Measurements from ENCODE around the gene SLF2.

Gene SLF2

GRCh38 chr10:100872034-100872791 lies 40.5 kb upstream of the SLF2 start:
- no peaks in the 10 kb centered on the region for H3K36me3 ChIP-seq (ENCODE audit: insufficient read depth, low read depth, low read length)
- H3K9ac ChIP-seq (ENCODE audit: low read depth, low read length), result no peak overlapping the region
- H3K9me3 ChIP-seq (ENCODE audit: insufficient read depth, low read depth, low read length), result no peaks in the 10 kb centered on the region
- no peak overlapping the region for H3K27ac ChIP-seq (ENCODE audit: low read length)
- no peaks in the 10 kb centered on the region; the same call in 1 of the 2 replicates for H3K4me1 ChIP-seq (ENCODE audit: insufficient read depth, low read length)
- no peak overlapping the region for H3K4me3 ChIP-seq (ENCODE audit: low read length)
- H3K27me3 ChIP-seq (ENCODE audit: insufficient read depth, low read length), result peaks cover 57% of the 10 kb centered on the region

GRCh38 chr10:100873146-100873826 lies 39.5 kb upstream of the SLF2 start:
- Histone ChIP-seq H3K9ac (ENCODE audit: low read depth, low read length) (no peak overlapping the region), H3K4me3 (ENCODE audit: low read length) (no peak overlapping the region), H3K4me1 (ENCODE audit: insufficient read depth, low read length) (no peaks in the 10 kb centered on the region; the same call in 1 of the 2 replicates), H3K27me3 (ENCODE audit: insufficient read depth, low read length) (peaks cover 58% of the 10 kb centered on the region), H3K27ac (ENCODE audit: low read length) (no peak overlapping the region), H3K9me3 (ENCODE audit: insufficient read depth, low read depth, low read length) (no peaks in the 10 kb centered on the region), H3K36me3 (ENCODE audit: insufficient read depth, low read depth, low read length) (no peaks in the 10 kb centered on the region)

DNA sequence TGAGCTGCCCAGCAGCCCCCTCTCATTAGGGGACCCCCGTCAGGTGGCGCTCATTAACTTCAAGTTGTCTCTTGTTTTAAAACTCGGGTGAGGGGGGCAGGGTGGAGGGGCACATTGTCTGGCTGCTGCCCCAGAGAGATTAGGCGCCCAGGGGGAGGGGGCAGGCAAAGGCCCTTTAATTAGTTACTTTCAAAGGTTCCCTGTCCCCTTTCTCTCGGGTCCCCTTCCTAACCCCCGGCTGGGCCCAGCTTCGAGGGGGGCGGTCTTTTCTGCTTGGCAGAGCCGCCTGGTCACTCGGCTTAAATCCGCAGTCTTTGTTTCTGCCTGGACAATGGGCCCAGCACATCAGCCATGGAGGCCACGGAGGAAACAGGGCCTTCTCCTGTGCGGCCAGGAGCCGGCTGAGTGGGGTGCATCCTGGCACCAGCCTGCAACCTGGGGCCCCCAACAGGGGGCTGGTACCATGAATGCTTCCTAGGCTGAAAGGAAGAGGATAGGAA lies 38.9 kb upstream of the SLF2 start:
- H3K27me3 ChIP-seq (ENCODE audit: insufficient read depth, low read length), result peaks cover 58% of the 10 kb centered on the region
- no peak overlapping the region for H3K27ac ChIP-seq (ENCODE audit: low read length)
- H3K4me3 ChIP-seq (ENCODE audit: low read length), result no peak overlapping the region
- no peaks in the 10 kb centered on the region for H3K36me3 ChIP-seq (ENCODE audit: insufficient read depth, low read depth, low read length)
- H3K4me1 ChIP-seq (ENCODE audit: insufficient read depth, low read length), result no peaks in the 10 kb centered on the region; the same call in 1 of the 2 replicates
- H3K9ac ChIP-seq (ENCODE audit: low read depth, low read length), result peak overlapping the region; percentile 45; the same call in 1 of the 2 replicates
- no peaks in the 10 kb centered on the region for H3K9me3 ChIP-seq (ENCODE audit: insufficient read depth, low read depth, low read length)

DNA sequence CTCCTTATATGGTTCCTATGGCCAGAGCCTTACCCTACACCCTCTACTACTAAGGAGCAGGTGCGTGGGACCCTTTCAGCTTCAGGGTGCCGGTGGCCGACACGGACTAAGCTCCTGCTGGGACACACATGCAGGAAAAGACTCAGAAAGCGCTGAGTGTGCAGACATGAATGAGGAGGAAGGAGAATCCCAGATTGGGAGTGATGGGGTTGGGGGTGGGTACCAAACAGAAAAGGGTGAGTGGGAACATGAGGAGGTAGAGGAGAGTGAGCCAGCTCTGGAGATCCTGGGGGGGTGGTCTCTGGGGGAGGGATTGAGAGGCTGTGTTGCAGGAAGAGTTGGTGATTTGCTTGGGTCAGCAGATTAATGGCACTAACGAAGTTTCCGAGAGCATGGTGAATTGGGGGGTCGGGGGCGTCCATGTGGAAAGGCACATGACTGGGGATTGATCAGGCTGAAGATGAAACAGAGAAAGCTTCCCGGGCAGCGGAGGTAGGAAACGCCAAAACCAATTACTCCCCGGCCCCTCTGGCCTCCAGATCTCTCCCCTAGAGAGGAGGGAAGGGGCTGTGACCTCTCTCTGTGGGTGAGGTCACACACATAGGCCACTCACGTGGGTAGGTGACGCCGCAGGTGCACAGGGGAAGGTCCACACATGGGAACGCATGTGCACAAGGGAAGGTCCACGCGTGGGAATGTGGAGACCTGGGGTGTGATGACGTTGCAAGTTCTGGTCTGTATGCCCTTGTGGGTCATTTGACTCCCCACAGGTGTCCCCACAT lies 37.9 kb upstream of the SLF2 start:
- H3K4me1 ChIP-seq (ENCODE audit: insufficient read depth, low read length), result no peaks in the 10 kb centered on the region; the same call in 1 of the 2 replicates
- H3K9ac ChIP-seq (ENCODE audit: low read depth, low read length), result no peak overlapping the region
- H3K9me3 ChIP-seq (ENCODE audit: insufficient read depth, low read depth, low read length), result no peaks in the 10 kb centered on the region
- H3K36me3 ChIP-seq (ENCODE audit: insufficient read depth, low read depth, low read length), result no peaks in the 10 kb centered on the region
- peaks cover 54% of the 10 kb centered on the region for H3K27me3 ChIP-seq (ENCODE audit: insufficient read depth, low read length)
- H3K27ac ChIP-seq (ENCODE audit: low read length), result no peak overlapping the region
- H3K4me3 ChIP-seq (ENCODE audit: low read length), result no peak overlapping the region

GRCh38 chr10:100875484-100876166 lies 37.1 kb upstream of the SLF2 start:
- no peaks in the 10 kb centered on the region; the same call in 1 of the 2 replicates for H3K4me1 ChIP-seq (ENCODE audit: insufficient read depth, low read length)
- peaks cover 54% of the 10 kb centered on the region for H3K27me3 ChIP-seq (ENCODE audit: insufficient read depth, low read length)
- no peak overlapping the region for H3K27ac ChIP-seq (ENCODE audit: low read length)
- no peaks in the 10 kb centered on the region for H3K36me3 ChIP-seq (ENCODE audit: insufficient read depth, low read depth, low read length)
- no peaks in the 10 kb centered on the region for H3K9me3 ChIP-seq (ENCODE audit: insufficient read depth, low read depth, low read length)
- H3K4me3 ChIP-seq (ENCODE audit: low read length), result no peak overlapping the region
- no peak overlapping the region for H3K9ac ChIP-seq (ENCODE audit: low read depth, low read length)

DNA sequence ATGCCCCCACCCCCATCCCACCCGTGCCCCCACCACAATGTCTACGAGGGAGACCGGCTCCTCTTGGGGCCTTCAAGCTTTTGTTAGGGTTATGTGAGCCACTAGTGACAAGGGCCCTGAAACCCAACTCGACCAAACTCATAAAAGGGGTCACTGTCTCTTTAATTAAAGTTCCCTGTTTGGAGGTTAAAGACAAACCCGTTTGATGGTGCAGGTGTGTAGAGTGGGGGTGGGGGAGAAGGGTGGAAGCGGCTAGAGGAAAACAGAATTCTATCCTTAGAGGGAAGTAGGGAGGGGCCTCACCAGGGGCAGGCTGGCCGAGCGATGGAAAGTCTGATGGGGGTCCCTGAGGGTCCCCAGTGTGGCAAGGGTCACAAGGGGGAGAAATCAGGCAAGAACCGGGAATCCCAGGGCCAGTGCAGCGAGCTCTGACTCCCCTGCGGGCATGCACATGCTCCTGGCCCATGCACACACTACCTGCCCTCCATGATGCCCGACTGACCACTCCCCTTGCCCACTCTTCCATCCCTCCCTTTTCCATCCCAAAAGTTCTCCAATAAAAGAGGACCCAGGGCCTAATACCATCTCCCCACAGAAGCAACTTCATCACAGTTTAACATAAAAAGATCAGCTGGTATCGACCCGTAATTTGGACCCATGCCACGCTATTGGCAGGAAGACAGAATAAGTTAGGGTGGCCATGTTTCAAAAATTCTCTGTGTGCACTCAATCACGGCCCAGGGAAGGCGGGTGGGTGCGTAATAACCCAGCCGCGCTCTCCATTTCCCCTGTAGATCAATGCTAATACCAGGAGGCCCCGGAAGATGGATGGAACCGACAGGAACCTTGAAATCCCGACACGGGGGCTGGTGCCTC lies 35.9 kb upstream of the SLF2 start:
- no peak overlapping the region for H3K9ac ChIP-seq (ENCODE audit: low read depth, low read length)
- H3K4me3 ChIP-seq (ENCODE audit: low read length), result no peak overlapping the region
- no peak overlapping the region for H3K27ac ChIP-seq (ENCODE audit: low read length)
- H3K36me3 ChIP-seq (ENCODE audit: insufficient read depth, low read depth, low read length), result no peaks in the 10 kb centered on the region
- H3K27me3 ChIP-seq (ENCODE audit: insufficient read depth, low read length), result peaks cover 53% of the 10 kb centered on the region
- no peaks in the 10 kb centered on the region for H3K9me3 ChIP-seq (ENCODE audit: insufficient read depth, low read depth, low read length)
- no peaks in the 10 kb centered on the region; the same call in 1 of the 2 replicates for H3K4me1 ChIP-seq (ENCODE audit: insufficient read depth, low read length)

DNA sequence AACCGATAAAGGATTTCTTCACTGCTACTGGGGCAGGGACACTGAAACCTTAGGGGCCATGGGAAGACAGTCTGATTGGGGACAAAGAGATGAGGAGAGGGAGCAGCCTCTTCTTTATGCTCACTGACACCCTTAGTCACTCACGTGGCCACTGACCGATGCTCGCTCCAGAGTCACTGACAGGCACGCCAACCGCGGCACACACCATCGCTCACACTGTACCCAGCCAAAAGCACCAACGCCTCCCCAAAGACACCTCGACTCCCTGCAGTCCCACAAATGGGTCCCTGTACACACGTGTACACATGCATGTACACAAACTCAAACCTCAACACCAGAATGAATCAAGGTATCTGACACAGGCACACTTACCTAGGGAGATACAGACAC lies 35.3 kb upstream of the SLF2 start:
- H3K27ac ChIP-seq (ENCODE audit: low read length), result no peak overlapping the region
- peaks cover 49% of the 10 kb centered on the region for H3K27me3 ChIP-seq (ENCODE audit: insufficient read depth, low read length)
- no peak overlapping the region for H3K4me3 ChIP-seq (ENCODE audit: low read length)
- no peak overlapping the region for H3K9ac ChIP-seq (ENCODE audit: low read depth, low read length)
- no peaks in the 10 kb centered on the region for H3K9me3 ChIP-seq (ENCODE audit: insufficient read depth, low read depth, low read length)
- no peaks in the 10 kb centered on the region for H3K36me3 ChIP-seq (ENCODE audit: insufficient read depth, low read depth, low read length)
- H3K4me1 ChIP-seq (ENCODE audit: insufficient read depth, low read length), result no peaks in the 10 kb centered on the region; the same call in 1 of the 2 replicates

DNA sequence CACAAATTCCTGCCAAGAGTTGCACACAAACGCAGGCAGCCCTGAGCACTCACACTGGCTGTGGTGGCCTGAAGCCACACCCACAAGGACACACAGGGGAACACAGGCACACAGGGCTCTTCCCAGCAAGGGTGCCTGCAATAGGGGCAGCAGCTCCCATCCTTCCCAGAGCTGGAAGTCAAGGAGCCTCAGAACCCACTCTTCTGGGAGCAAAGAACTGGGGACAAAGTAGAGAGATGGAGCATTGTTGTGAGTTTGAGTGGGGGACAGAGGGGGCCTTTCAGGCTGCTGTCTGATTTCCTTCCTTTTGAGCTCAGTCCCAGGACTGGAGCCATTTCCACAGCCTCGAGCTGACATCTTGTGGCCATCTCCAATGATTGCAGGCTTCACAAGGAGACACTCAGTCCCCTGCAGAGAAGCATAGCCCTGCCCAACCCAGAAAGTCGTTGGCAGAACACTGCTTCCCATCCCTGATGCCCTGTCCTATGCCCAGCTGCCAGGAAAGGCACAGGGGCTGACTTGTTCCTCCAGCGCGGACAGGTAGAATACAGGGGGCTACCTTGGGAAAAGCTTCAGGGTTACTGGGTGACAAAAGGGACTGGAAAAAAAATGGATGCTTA lies 34.4 kb upstream of the SLF2 start:
- Histone ChIP-seq H3K27ac (ENCODE audit: low read length) (no peak overlapping the region), H3K9me3 (ENCODE audit: insufficient read depth, low read depth, low read length) (no peaks in the 10 kb centered on the region), H3K36me3 (ENCODE audit: insufficient read depth, low read depth, low read length) (no peaks in the 10 kb centered on the region), H3K4me1 (ENCODE audit: insufficient read depth, low read length) (no peaks in the 10 kb centered on the region; the same call in 1 of the 2 replicates), H3K9ac (ENCODE audit: low read depth, low read length) (no peak overlapping the region), H3K4me3 (ENCODE audit: low read length) (no peak overlapping the region), H3K27me3 (ENCODE audit: insufficient read depth, low read length) (peaks cover 43% of the 10 kb centered on the region)

DNA sequence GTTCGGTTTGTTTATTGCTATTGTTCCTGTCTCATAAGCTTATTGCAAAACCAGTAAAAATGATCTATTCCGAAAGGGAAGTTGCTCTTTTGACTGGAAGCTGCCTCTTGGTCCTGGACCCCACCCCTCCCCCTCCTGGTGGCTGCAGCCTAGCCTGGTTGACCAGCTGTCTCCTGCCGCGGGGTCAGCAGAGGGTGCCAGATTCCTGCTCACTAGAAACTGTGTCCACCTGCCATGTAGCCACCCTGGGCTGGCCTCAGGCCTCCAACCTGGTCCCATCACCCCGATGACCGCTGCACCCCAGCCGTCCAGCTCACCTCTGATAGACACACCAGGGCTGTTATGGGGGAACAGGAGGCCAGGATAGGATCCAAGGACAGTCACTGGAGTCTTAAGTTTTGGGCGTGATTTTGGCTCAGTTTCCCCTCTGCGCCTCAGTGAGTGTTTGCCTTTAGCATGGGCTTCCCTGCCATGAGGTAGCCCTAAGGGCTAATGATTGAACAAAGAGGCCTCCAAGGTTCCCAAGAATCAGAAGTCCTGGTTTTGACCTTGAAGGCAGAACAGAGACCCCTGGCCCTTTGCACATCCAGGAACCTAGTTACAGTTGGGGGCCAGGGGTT lies 32.9 kb upstream of the SLF2 start:
- H3K27ac ChIP-seq (ENCODE audit: low read length), result no peak overlapping the region
- no peaks in the 10 kb centered on the region for H3K4me1 ChIP-seq (ENCODE audit: insufficient read depth, low read length)
- H3K27me3 ChIP-seq (ENCODE audit: insufficient read depth, low read length), result peaks cover 32% of the 10 kb centered on the region
- no peaks in the 10 kb centered on the region for H3K9me3 ChIP-seq (ENCODE audit: insufficient read depth, low read depth, low read length)
- H3K36me3 ChIP-seq (ENCODE audit: insufficient read depth, low read depth, low read length), result no peaks in the 10 kb centered on the region
- no peak overlapping the region for H3K4me3 ChIP-seq (ENCODE audit: low read length)
- no peak overlapping the region for H3K9ac ChIP-seq (ENCODE audit: low read depth, low read length)
